ENCODE measurements around the gene MT1E.

Gene MT1E

GRCh38 chr16:56628486-56629350 is 3.1 kb downstream of the MT1E start:
- DNase-seq, result no peak

- no peak for DNase-seq
These were observed 4.0 kb downstream of the MT1E start for GRCh38 chr16:56629531-56629930.

- no peak for DNase-seq
These were observed 4.6 kb downstream of the MT1E start for GRCh38 chr16:56630134-56630533.

GRCh38 chr16:56631197-56631596 is 5.6 kb downstream of the MT1E start:
- no peak for DNase-seq

- no peak for DNase-seq
These were observed 6.2 kb downstream of the MT1E start for GRCh38 chr16:56631832-56632155.

GRCh38 chr16:56632156-56632847 is 6.7 kb downstream of the MT1E start, which contains the start of gene MT1M:
Gene MT1M, plus strand, starts transcription at chr16:56632659. Its CDS starts 73 bp downstream, at chr16:56632732.
- no peak for DNase-seq

DNA sequence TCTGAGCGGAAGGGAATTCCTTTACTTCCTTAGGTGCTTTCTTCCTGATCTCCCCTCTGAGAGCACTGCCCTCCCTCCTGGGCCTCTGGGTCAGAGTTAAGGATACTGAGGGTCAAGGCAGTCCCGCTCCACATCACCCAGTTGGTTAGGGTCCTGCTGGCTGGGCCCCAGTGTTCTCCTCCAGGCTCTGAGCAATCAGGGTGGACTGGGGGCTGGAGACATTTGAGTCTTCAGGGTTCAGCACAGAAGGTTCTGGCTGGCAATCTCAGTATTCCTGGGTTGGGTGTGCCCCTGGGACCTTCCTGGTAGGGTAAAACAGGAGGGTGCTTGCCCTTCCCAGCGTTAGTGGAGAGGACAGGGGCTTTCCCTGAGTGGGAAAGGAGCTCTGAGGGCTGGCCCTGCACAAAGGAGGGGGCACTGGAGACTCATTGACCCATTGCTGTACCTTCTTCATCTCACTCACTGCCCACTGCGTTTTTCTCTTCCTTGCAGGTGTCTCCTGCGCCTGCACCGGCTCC is 7.3 kb downstream of the MT1E start:
- DNase-seq, result no peak

DNA sequence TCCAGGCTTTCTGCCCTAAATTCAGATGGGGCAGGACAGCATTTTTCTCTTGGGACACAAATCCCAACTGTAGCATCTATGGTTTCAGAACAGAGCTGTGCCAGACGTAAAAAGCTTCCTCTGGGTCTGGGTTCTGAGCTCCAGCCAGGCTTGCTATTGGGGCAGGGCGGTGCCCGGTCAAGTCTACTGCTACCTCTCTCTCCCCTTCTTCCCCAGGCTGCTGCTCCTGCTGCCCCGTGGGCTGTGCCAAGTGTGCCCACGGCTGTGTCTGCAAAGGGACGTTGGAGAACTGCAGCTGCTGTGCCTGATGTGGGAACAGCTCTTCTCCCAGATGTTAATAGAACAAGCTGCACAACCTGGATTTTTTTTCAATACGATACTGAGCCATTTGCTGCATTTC is 8.0 kb downstream of the MT1E start:
- no peak for DNase-seq

- no peak for DNase-seq
These were observed 9.3 kb downstream of the MT1E start for GRCh38 chr16:56634715-56635440.

DNA sequence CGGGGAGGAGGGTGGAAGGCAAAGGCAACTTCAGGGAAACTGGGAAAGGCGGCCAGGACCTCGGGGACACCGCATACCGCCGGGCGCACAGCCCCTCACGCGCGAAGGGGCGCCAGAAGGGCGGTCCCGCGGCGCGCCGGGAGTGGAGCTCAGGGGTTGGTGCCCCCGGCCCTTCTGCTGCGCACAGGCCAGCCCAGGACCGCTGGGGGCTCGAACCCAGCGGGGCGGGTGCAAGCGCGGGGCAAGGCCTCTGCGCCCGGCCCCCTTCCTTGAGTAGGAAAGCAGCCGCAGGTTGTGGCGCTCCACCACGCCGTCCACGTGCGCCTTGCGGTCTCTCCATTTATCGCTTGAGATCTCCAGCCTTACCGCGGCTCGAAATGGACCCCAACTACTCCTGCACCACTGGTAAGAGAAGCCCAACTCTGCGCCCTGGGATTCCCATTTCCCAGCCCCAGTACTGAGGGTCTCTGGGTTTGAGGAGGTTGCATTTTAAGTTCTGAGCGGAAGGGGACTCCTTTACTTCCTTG is 9.9 kb downstream of the MT1E start:
- no peak for DNase-seq

DNA sequence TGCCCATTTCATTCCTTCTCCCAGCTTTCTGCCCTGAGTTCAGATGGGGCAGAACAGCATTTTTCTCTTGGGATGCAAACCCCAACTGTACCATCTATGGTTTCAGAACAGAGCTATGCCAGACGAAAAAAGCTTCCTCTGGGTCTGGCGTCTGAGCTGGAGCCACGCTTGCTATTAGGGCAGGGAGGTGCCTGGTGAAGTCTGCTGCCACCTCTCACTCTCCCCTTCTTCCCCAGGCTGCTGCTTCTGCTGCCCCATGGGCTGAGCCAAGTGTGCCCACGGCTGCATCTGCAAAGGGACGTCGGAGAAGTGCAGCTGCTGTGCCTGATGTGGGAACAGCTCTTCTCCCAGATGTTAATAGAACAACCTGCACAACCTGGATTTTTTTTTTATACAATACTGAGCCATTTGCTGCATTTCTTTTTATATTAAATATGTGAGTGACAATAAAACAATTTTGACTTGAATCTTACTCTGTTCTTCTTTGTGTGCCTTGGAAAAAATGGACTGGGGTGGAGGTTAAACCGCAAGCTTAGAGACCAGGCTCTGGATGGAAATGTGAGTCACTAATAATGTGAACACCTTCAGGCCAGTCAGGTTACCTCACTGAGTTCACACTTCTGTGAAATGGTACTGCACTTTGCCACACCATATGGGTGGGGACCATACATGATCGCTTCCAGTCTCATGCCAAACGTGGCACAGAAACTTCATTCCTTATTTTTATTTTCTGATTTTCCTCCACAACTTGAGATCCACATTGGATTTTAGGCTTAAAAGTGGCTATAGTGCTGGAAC is 11.2 kb downstream of the MT1E start:
- DNase-seq, result no peak

- no peak for DNase-seq
These were observed 12.5 kb downstream of the MT1E start, which contains the start of gene MT1A for GRCh38 chr16:56637814-56638750. Gene MT1A, plus strand, starts transcription at chr16:56638666. Its CDS starts 73 bp downstream, at chr16:56638739.

GRCh38 chr16:56639045-56639444 is 13.5 kb downstream of the MT1E start:
- no peak for DNase-seq

GRCh38 chr16:56640076-56640475 is 14.5 kb downstream of the MT1E start:
- DNase-seq, result no peak

- no peak for DNase-seq
These were observed 15.6 kb downstream of the MT1E start for GRCh38 chr16:56641166-56641565.

DNA sequence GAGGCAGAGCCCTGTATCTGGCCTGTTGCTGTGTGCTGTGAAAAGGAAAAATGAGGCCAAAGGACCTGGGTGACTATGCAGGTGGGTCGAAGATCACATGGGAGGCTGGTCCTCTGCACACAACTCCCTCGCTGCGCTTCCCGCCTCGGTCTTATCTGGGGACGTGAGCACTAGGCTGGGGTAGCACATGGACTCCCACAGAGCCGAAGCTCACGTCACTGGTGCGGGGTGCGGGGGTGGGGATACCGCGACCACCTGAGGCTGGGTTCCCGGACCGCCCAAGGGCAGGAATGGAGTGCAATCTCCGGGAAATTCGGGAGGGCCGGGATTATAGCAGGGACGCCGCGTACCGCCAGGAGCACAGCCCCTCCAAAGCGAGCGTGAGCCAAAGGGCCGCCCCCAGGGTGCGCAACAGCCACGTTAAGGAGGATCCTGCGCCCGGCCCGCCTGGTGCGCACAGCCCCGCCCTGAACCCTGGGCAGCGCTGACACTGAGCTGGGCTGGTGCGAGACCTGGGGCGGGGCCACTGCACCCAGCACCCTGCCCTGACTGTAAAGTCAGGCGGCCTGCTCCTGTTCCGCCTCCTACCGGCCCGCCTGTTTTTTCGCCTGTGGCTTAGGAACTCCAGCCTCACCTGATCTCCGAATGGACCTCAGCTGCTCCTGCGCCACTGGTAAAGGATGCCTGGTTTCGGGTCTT is 17.6 kb downstream of the MT1E start:
- DNase-seq, result peak; percentile 76

DNA sequence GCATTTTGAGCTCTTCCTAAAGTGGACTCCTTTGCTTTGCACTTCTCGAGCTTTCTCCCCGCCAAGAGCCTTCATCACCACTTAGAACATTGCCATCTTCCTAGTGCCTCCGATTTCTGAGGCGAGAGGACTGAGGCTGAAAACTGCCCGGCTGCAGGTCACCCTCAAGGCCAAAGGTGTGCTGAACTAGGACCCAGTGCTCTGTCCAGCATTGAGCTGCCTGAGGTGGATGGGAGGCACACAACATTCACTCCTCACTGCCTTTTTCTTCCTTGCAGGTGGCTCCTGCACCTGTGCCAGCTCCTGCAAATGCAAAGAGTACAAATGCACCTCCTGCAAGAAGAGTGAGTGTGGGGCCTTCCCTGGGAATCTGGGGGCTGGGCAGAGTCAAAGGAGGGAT is 18.3 kb downstream of the MT1E start:
- no peak for DNase-seq

GRCh38 chr16:56645311-56645710 is 19.7 kb downstream of the MT1E start:
- no peak for DNase-seq

- no peak for DNase-seq
These were observed 20.3 kb downstream of the MT1E start for GRCh38 chr16:56645838-56646237.

All from stimulated activated CD4-positive, alpha-beta T cell treated with anti-CD3 and anti-CD28 coated beads, Interleukin-4, amount 100 ng/mL, for 1 hour (primary cell).